SIG-M5 (cell line): Measurements from ENCODE around the gene INO80D.
"Not testable (repeated sequence)": the region's sequence is repeated elsewhere in the genome, so short reads cannot be mapped to it uniquely, and the experiment has no call there.

ENCODE experiments used
- DNase-seq: peaks from one replicate; lab custom pipeline; 2025; lab: John Stamatoyannopoulos, UW

Gene INO80D

GRCh38 chr2:205978728-205979127, 107.2 kb downstream of the INO80D start:
- DNase-seq: not testable (repeated sequence)

- DNase-seq: not testable (repeated sequence)
Observed at GRCh38 chr2:205977699-205978098, 108.3 kb downstream of the INO80D start.

- not testable (repeated sequence) for DNase-seq
Observed at GRCh38 chr2:205976934-205977659, 108.9 kb downstream of the INO80D start.

GRCh38 chr2:205976120-205976814, 109.7 kb downstream of the INO80D start:
- DNase-seq: no peak

- no peak for DNase-seq
Observed at GRCh38 chr2:205975082-205975949, 110.7 kb downstream of the INO80D start.

GRCh38 chr2:205972113-205972512, 113.9 kb downstream of the INO80D start:
- no peak for DNase-seq

GRCh38 chr2:205970348-205970747, 115.6 kb downstream of the INO80D start:
- DNase-seq: no peak

GRCh38 chr2:205969584-205969983, 116.4 kb downstream of the INO80D start:
- no peak for DNase-seq

- DNase-seq: no peak
Observed at GRCh38 chr2:205967391-205968075, 118.4 kb downstream of the INO80D start.

- DNase-seq: no peak
Observed at GRCh38 chr2:205965707-205966106, 120.3 kb downstream of the INO80D start.

GRCh38 chr2:205964111-205964761, 121.7 kb downstream of the INO80D start:
- no peak for DNase-seq

- DNase-seq: no peak
Observed at GRCh38 chr2:205959521-205959920, 126.5 kb downstream of the INO80D start.

GRCh38 chr2:205957452-205958154, 128.4 kb downstream of the INO80D start:
- no peak for DNase-seq

- DNase-seq: no peak
Observed at GRCh38 chr2:205954707-205955106, 131.3 kb downstream of the INO80D start.

- no peak for DNase-seq
Observed at GRCh38 chr2:205952282-205952681, 133.7 kb downstream of the INO80D start.

GRCh38 chr2:205948883-205949282, 137.1 kb downstream of the INO80D start:
- no peak for DNase-seq

GRCh38 chr2:205948496-205948837, 137.5 kb downstream of the INO80D start:
- no peak for DNase-seq

- no peak for DNase-seq
Observed at GRCh38 chr2:205947621-205948495, 138.1 kb downstream of the INO80D start.

GRCh38 chr2:205946226-205946625, 139.7 kb downstream of the INO80D start:
- DNase-seq: no peak
